Eye (tissue), 1 donor: ENCODE data around the gene FIZ1.

ENCODE experiments used
- DNase-seq: peaks from one replicate; pipeline ENCODE4 v3.0.0-alpha.2; 2015

Gene FIZ1

DNA sequence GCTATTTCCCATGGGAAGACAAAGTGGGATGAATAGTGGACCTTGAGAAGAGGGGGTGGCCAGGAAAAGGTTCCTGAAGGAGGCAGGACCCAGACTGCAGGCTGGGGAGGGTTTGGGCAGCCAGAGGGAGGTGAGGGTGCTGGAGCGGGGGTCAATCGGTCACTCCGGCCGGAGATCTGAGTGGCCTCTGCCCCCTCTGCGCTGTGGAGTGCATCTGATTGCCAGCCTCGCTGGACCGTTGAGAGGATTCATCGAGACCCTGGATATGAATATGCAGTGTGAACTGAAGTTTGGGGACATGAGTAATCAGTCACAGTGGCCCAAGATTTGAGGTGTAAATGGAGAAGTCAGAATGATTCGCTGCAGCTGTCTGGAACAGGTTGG, 36.0 kb upstream of the FIZ1 start:
- no peak for DNase-seq

DNA sequence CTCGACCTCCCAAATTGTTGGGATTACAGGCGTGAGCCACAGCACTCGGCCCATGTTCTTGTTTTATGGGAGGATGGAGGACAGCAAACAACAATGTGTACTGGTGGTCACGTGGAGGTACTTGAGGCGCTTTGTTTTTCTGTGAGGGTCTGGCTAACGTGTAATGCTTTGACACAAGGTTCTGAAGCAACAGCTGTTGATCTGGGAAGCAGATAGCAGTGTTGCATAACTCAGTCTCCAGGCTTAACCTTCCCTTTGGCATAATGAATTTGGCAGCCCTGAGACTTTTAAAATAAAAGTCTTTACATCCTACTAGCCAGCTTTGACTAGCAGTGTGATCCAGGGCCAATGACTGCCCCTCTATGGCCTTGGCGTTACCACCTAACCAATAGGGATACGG, 34.5 kb upstream of the FIZ1 start:
- no peak for DNase-seq

DNA sequence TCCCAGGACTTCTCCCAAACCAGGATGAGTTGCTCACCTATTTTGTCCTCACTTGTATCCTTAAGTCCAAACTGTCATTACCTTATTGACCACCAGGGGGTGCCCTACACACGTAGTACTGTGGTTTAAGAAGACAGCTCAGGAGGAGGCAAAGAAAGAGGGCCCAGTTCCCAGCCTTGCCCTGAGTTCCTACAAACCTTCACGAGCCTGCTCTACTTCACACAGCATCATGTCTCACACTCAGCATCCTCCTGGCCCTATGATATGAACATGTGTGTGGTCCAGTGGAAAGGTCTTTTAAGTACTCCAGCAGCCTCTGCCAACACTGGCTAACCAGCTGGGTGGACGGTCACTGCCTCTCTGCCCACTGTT, 33.1 kb upstream of the FIZ1 start:
- peak; percentile 97 for DNase-seq

DNA sequence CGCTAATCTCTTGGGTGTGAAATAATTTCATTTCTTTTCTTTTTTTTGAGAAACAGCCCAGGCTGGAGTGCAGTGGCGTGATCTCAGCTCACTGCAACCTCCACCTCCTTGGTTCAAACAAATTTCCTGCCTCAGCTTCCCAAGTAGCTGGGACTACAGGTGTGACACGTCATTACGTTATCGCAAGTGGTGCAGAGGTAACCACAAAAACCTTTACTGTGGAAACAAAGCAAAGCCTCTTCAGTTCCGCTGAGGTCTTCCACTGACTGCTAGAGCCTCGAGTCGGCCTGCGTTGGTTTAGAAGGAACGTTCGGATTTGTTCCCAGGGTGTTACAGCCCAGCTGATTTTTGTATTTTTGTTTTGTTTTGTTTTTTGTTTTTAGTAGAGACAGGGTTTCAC, 27.0 kb upstream of the FIZ1 start:
- no peak for DNase-seq

DNA sequence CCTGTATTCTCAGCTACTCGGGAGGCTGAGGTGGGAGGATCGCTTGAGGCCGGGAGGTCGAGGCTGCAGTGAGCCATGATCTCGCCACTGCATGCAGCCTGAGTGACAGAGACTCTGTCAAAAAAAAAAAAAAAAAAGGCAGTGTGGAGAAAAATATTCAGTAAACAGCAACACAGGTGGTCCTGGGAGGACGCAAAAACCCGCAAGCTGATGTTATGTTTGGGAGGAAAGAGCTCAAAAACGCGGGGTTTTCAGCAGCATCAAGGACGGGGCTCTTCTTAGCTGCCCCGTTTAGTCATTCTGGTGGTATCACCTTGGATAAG, 25.6 kb upstream of the FIZ1 start:
- no peak for DNase-seq

DNA sequence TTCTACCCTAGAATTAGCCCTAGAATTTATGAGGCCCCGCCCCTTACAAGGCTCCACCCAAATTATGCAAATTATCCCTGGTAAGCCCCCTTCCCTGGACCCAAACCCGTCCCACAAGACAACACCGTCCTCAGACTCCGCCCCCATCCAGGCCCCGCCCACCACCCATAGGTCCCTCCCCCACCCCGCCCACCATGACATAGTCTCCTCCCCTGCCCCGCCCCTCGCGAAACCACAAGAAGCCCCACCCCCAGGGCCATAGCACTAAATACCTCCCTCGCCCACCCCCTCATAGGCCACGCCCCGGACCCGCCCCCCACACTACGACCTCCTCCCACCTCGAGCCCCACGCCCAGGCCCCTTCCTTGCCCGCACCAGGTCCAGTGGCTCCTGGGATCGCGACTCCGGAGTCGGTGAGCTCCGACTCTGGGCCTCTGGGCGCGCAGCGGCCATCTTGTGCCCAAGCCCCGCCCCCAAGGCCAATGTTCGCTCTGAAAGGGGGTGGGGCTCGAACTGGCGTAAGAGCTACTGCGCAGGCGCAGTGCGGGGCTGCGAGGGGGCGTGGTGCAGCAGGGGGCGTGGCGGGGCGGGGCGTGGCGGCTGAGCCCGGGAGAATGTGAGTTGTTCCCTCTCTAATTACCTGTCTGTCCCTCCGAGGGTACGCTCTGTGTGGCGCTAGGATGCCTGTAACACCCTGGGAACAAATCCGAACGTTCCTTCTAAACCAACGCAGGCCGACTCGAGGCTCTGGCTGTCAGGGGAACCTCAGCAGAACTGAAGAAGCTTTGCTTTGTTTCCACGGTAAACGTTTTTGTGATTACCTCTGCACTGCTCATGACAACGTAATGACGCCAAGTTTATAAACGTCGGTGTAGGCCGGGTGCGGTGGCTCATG, 25.0 kb upstream of the FIZ1 start, which contains the start of gene ZNF784:
ZNF784 (minus strand) TSS at position 458 of the 895 bp plus-strand sequence; CDS start at position 453, 5 bp downstream.
- DNase-seq = peak; percentile 99

DNA sequence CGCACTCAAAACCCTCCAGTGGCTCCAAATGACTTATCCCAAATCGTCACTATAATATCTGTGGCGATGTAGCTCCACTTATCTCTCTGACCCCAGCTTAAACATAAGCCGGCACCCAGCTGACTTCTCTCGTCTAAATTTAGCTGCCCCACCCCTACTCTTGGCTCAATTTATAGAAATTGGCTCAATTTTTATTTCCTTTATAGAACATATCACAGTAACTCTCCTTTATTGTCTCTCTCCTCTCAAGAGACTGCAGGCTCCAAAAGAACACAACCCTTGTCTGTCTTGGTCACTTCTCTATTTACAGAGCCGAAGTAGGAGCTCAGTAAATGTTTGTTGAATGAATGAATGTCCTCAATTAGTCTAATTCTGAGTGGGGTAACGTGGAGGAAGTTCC, 24.2 kb upstream of the FIZ1 start:
- no peak for DNase-seq

DNA sequence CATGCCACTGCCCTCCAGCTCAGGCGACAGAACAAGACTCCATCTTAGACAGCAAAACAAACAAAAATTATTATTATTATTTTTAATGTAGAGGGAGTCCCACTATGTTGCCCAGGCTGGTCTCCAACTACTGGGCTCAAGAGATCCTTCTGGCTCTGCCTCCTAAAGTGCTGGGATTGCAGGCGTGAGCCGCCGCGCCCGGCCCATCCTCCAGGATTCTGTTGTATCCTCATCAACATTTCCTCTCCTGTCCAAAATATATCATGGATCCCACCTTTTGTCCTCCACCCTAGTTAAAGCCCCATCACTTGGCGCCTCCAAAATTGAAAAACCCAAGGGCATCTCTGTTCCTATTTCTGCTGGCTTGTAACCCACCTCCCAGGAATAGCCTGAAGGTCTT, 23.8 kb upstream of the FIZ1 start:
- no peak for DNase-seq

DNA sequence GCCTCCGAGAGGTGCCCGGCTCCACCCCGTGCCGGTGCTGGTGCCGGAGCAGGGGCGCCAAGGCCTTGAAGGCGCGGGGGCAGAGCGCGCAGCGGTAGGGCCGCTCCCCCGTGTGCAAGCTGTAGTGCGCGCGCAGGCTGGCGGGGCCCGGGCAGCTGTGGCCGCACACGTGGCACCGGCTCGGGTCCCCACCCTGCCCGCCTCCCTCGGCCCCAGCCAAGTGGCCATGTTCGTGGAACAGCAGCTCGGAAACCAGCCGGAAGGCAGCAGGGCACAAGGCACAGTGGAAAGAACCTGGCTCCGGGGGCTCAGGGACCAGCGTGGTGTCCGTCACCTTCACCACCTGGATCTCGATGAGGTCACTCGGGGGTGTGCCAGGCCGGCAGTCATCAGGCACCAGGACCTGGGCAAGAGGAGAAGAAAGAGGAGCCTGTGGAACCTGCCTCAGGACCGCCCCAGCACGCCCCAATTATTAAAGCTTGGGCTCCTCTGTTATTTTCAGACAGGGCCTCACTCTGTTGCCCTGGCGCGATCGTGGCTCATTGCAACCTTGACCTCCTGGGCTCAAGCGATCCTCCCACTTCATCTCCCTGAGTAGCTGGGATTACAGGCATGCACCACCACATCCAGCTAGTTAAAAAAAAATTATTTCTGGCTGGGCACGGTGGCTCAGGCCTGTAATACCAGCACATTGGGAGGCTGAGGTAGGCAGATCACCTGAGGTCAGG, 23.1 kb upstream of the FIZ1 start:
- DNase-seq = no peak

DNA sequence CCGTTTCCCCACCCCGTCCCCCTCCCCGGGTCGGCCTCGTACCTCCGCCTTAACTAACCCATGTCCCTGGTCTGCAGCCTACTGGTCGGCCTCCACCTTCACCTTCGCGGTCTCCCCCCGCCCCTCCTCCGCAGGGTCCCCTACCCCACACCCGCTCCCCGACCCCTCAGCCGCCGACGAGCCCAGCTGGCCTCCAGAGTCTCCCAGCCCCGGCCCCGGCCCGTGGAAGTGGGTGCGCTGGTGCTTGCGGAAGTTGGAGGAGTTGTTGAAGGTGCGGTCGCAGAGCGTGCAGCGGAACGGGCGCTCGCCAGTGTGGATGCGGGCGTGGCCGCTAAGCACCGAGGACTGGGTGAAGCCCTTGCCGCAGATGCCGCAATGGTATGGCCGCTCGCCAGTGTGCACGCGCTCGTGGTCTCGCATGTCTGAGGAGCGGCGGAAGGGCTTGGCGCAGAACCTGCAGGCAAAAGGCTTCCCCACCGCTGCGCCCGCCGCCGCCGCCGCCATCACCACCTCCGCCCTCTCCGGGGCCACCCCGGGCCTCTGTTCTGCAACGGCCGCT, 22.4 kb upstream of the FIZ1 start:
- DNase-seq = no peak

DNA sequence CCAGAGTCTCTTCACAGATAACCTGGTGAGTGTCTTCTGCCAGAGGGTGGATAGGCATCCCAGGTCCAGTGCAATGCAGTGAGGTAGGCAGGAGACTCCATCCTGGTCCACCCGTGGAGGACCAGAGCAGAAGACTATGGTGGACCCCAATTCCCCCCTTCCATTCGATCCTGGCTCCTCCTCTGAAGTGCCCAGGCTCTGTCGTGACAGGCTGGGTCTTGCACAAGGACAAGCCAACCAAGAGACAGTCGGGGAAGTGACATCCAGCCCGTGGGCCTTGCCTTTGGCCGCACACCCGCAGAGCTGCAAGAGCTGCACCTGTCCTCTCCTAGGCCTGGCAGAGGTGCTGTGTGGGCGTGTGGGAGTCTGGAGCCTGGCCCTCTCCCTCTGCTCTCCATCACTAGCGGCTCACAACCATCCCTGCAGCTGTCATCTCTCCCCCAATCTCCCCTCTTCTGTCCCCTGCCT, 21.9 kb upstream of the FIZ1 start:
- DNase-seq = no peak

DNA sequence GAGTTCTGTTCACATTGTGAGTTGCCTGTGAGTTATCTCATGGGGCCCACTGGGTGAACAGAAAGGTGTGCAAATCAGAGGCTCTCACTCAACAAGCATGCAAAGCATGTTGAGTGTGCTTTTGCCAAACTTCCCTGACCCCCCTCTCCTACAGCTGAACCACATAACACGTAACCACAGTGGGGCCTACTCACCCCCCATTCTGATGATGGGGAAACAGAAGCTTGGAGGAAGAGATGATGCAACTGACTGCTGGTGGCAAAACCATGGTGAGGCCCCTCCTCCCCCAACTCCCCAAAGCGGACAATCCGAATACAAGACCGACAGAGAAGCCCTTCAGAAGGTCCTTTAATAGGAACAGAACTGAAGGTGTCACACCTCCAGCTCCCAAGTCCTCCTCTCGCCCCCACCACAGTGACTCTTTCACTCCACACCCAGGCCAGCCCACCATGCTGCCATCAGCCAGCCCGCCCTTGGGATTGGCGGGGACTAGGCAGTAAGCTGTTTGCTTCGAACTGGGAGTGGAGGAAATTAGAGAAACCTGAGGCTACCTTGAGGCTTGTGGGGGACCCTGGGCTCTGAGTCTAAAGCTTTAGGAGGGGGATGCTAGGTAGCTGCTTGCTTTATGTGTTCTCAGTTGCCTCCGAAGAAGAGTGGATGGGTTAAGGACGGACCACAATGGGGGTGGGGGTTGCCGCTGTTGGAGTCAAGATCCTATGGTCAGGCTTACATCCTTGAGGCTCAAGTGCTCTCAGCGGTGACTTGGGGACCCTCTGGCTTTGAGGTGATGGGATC, 21.3 kb upstream of the FIZ1 start:
- no peak for DNase-seq

DNA sequence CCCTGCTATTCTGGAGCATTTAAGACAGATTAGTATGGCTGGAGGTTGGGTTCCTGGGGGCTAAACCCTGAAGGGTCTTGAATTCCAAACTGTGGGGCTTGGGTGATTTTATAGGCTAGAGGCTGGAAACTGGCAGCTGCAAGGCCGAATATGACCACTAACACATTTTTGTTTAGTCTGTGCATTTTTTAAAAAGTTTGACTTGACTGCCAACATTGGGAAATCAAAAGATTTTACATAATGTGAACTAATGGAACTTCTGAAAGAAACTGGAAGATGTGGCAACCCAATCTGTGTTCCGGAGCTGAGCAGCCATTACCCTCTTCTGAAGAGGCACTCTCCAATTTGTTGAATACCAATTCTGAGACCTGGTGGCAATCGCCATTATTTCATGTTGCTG, 20.0 kb upstream of the FIZ1 start:
- DNase-seq = no peak

DNA sequence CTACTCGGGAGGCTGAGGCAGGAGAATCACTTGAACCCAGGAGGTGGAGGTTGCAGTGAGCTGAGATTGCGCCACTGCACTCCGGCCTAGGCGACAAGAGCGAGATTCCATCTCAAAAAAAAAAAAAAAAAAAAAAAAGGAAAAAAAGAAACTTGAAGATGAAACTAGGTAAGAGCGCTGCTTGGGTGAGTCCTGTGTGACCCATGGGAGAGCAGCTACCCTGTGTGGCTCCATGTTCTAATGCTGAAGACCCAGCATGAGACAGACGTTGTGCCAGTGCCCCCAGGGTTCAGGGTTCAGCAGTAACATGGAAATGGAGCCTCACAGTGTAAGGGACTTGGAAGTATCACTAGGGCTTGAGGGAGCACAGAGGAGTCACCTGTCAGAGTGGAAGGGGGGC, 19.1 kb upstream of the FIZ1 start:
- DNase-seq = no peak

DNA sequence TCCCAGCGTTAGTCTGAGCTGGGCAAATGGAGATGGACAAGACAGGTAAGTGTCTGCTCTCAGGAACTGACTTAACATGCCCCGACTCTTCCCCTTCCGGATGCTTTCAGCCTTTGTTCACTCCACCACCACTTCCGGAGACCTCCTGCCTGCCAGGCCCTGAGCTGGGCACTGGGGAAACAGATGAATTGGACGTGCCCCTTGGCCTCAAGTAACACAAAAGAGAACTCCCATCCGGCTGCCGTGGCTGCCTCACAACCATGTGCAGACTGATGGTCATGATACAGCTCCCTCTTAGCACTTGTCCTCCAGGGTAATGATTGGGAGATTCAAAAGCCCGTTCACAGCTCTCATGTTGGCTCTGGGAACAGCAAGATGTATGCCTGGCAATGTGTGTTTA, 18.1 kb upstream of the FIZ1 start:
- DNase-seq = no peak

DNA sequence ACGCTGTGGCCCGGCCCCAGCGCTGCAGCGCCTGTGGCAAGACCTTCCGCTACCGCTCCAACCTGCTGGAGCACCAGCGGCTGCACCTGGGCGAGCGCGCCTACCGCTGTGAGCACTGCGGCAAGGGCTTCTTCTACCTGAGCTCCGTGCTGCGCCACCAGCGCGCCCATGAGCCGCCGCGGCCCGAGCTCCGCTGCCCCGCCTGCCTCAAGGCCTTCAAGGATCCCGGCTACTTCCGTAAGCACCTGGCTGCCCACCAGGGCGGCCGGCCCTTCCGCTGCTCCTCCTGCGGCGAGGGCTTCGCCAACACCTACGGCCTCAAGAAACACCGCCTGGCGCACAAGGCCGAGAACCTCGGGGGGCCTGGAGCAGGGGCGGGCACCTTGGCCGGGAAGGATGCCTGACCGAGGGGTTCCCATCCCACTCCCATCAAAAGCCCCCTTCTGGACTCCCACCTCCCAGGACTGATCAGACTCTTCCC, 17.1 kb upstream of the FIZ1 start:
- DNase-seq = no peak

DNA sequence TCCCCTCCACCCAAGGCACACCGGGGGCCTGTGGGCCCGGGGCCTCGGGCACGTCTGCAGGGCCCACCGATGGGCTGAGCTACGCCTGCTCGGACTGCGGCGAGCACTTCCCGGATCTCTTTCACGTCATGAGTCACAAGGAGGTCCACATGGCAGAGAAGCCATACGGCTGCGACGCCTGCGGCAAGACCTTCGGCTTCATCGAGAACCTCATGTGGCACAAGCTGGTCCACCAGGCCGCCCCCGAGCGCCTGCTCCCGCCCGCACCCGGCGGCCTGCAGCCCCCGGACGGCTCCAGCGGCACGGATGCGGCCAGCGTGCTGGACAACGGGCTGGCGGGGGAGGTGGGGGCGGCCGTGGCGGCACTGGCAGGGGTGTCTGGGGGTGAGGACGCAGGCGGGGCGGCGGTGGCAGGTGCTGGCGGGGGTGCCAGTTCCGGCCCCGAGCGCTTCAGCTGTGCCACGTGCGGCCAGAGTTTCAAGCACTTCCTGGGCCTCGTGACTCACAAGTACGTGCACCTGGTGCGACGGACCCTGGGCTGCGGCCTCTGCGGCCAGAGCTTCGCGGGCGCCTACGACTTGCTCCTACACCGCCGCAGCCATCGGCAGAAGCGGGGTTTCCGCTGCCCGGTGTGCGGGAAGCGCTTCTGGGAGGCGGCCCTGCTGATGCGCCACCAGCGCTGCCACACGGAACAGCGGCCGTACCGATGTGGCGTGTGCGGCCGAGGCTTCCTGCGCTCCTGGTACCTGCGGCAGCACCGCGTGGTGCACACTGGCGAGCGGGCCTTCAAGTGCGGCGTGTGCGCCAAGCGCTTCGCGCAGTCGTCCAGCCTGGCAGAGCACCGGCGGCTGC, 16.5 kb upstream of the FIZ1 start:
- no peak for DNase-seq

DNA sequence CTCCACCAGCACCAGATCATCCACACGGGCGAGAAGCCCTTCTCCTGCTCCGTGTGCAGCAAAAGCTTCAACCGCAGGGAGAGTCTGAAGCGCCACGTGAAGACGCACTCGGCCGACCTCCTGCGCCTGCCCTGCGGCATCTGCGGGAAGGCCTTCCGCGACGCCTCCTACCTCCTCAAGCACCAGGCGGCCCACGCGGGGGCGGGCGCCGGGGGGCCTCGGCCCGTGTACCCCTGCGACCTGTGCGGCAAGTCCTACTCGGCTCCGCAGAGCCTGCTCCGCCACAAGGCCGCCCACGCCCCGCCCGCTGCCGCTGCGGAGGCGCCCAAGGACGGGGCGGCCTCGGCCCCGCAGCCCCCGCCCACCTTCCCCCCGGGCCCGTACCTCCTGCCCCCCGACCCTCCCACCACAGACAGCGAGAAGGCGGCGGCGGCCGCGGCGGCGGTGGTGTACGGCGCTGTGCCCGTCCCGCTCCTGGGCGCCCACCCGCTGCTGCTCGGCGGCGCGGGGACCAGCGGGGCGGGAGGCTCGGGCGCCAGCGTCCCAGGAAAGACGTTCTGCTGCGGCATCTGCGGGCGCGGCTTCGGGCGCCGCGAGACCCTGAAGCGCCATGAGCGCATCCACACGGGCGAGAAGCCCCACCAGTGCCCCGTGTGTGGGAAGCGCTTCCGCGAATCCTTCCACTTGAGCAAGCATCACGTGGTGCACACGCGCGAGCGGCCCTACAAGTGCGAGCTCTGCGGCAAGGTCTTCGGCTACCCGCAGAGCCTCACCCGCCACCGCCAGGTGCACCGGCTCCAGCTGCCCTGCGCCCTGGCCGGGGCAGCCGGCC, 15.6 kb upstream of the FIZ1 start:
- no peak for DNase-seq

DNA sequence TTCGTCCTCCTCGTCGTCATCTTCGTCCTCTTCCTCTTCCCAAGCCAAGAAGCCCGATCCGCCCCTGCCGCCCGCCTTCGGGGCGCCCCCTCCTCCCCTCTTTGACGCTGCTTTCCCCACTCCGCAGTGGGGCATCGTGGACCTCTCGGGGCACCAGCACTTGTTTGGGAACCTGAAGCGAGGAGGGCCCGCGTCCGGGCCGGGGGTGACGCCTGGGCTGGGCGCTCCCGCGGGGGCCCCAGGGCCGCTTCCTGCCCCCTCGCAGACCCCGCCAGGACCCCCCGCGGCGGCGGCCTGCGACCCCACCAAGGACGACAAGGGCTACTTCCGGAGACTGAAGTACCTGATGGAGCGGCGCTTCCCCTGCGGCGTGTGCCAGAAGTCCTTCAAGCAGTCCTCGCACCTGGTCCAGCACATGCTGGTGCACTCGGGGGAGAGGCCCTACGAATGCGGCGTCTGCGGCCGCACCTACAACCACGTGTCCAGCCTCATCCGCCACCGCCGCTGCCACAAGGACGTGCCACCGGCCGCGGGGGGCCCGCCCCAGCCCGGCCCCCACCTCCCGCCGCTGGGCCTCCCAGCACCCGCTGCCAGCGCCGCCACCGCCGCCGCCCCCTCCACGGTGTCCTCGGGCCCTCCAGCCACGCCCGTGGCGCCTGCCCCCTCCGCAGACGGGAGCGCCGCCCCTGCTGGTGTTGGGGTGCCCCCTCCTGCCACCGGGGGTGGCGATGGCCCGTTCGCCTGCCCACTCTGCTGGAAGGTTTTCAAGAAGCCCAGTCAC, 14.8 kb upstream of the FIZ1 start:
- DNase-seq = no peak

DNA sequence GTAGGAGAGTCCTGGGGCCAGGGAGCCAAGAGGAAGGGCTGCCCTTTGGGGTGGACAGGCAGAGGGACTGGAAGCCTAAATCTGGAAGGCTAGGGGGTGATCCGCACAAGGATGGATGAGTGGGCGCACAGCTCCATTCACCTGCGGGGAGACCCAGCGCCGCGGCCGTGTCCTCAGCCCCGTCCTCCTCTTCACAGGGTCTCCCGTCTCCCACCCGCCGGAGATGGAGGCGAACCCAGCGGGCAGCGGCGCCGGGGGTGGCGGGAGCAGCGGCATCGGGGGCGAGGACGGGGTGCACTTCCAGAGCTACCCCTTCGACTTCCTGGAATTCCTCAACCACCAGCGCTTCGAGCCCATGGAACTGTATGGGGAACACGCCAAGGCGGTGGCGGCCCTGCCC, 14.1 kb upstream of the FIZ1 start:
- no peak for DNase-seq
